Measurements from ENCODE around the gene LEUTX.

Gene LEUTX

GRCh38 chr19:39819786-39820185 is 41.1 kb downstream of the LEUTX start:
- in situ Hi-C loops (cut with HindIII; ENCODE audit: low sequenced_read_pairs): no loop called here

DNA sequence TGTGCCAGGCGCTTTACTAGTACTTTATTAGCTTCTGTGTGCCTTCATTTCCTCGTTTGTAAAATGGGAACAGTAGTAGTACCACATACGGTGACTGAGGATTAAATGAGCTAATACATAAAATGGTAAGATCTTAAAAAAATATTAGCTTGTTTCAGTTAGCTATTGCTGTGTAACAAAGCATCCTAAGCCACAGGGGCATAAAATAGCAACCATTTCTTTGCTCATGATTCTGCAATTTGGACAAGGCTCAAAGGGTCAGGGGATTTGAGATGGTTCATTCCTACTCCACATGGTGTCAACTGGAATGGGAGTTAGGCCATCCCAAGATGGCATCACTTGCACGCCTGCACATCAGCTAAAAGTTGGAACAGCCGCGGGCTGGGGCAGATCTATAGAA is 42.0 kb downstream of the LEUTX start:
- in situ Hi-C loops (cut with HindIII; ENCODE audit: low sequenced_read_pairs): no loop called here

DNA sequence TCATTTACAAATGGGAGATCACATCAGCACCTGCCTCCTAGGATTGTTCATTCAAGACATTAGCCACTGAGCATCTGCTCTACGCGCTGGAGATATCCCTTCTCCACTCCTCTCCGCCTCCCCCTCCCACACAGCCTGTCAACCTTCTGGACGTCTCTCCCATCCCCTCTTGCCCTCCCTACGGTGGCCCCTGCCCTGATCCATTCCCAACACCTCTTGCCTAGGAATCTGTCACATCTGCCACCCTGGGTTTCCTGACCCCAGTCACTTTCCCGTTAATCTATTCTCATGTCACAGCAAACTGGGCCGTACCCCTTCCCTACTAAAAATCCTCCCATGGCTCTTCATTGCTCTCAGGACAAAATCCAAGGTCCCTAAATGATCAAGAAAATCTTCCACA is 45.0 kb downstream of the LEUTX start:
- in situ Hi-C loops (cut with HindIII; ENCODE audit: low sequenced_read_pairs): no loop called here

DNA sequence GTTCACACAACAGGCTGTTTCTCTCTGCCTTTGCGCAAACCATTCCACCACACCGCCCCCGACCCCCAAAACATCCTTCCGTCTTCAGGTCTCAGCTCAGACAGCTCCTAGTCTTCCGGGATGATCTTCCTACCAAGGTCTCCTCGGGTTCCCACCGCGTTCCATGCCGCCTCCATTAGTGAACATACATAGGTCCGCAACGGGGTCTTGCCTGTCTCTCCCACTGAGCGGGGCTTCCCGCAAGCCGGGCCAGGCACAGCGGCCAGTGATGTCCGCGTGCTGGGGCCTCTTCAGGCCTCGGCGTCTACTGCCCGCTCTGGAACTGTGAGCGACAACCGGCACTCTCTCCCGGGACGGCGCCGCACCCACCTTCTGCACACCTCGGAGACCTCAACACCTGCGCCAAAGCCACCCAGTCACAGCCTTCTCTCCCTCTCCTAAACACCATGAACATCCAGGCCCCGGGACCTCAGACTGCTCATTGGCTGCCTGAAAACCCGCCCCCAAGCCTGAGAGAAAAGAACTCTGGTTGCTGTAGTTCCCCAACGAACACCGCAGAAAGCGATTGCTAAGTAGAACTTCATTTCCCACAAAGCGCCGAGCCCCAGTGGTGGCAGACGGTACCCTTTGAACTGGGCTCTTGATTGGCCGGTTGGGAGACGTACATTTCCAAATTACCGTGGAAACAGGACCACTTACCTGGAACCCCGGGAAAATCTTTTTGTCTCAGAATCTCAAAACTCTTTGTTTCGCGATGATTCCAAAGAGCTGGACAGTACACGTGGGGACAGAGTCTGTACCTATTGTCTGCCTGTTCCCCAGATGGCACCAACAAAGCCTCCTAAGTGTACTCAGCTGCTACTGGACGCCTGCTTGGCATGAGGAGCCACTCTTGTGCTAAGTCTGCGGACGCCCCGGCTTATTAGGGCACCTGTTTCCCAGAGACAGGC is 45.8 kb downstream of the LEUTX start:
- in situ Hi-C loops (cut with HindIII; ENCODE audit: low sequenced_read_pairs): no loop called here

- in situ Hi-C loops (cut with HindIII; ENCODE audit: low sequenced_read_pairs): no loop called here
These were observed 46.4 kb downstream of the LEUTX start for GRCh38 chr19:39825093-39825463.

DNA sequence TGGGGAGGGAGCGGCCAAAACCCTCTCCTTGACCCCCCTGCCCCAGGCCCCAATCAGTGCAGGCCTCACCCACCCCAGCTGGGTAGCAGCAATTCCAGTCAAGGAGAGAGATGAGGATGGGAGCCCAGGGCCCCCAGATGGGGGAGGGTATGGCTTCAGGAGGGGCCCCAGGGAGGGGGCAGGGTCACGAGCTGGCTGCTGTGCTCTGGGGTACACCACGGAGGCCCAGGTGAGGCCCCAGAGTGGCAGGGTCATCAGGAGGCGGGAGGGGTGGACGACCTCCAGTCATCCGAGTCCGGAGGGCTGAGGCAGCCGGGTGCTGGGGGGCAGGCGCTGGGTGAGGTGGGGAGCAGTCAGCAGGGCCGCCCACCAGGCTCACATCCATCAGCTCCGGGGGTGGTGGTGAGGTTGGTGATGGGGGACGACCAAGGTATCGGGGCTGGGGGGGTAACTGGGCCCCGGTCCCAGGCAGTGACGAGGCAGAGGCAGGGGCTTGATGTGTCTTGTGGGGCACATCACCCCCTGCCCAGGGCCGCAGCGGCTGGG is 47.0 kb downstream of the LEUTX start:
- in situ Hi-C loops (cut with HindIII; ENCODE audit: low sequenced_read_pairs): no loop called here

GRCh38 chr19:39826311-39826945 is 47.8 kb downstream of the LEUTX start:
- in situ Hi-C loops (cut with HindIII; ENCODE audit: low sequenced_read_pairs): no loop called here

DNA sequence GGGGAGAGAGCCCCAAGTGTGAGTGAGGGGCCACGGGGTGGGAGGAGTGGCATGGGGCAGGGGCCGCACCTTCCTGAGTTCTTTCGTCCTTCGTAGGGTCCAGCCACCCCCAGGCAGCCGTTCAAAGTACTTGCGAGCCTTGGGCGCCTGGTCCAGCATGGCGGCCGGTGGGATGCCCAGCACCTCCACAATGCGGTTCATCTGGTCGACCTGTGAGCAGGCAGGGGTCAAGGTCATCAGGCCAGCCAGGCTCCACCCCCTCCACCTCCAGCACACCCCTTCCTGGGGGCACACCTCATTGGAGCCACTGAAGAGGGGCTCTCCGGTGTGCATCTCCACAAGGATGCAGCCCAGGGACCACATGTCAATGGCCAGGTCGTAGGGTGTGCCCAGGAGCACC is 48.6 kb downstream of the LEUTX start:
- in situ Hi-C loops (cut with HindIII; ENCODE audit: low sequenced_read_pairs): no loop called here

- in situ Hi-C loops (cut with HindIII; ENCODE audit: low sequenced_read_pairs): no loop called here
These were observed 49.5 kb downstream of the LEUTX start for GRCh38 chr19:39828015-39828653.

- in situ Hi-C loops (cut with HindIII; ENCODE audit: low sequenced_read_pairs): no loop called here
These were observed 50.0 kb downstream of the LEUTX start for GRCh38 chr19:39828654-39829032.

GRCh38 chr19:39829702-39830275 is 51.1 kb downstream of the LEUTX start:
- in situ Hi-C loops (cut with HindIII; ENCODE audit: low sequenced_read_pairs): no loop called here

- in situ Hi-C loops (cut with HindIII; ENCODE audit: low sequenced_read_pairs): no loop called here
These were observed 51.8 kb downstream of the LEUTX start for GRCh38 chr19:39830406-39830805.

GRCh38 chr19:39830847-39831246 is 52.2 kb downstream of the LEUTX start:
- in situ Hi-C loops (cut with HindIII; ENCODE audit: low sequenced_read_pairs): no loop called here

- in situ Hi-C loops (cut with HindIII; ENCODE audit: low sequenced_read_pairs): no loop called here
These were observed 53.0 kb downstream of the LEUTX start for GRCh38 chr19:39831679-39832078.

DNA sequence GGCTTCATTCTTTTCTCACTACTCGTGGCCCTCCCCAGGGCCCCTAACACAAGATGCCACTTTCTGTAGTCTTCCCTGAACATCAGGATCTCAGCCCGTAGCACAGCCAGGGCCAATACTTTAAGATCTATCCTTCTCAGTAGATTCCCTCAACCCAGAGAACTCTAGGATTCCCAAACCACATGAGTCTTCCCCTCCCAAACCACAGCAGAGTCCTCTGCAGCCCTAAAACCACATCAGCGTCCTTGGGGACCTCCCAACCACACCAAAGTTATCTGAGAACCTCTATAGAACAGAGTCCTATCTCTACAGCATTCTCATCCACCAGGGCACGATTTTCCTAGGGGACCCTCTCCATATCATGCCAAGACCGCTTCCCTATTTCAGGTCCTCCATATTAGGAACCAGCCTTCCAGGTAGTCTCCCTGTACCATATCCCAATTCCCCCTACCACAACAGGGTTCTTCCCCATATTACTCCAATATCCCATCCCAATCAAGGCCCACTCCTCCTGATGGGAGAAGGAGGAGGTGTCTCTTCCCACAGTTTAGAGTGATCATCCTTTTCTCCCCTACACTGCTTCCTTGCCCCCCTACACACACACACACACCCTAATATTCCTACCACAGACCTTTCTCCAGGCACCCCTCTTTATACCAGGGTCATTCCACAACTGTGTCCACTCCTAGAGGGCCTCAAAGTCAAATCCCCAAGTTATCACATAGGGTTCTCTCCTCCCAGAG is 53.9 kb downstream of the LEUTX start:
- in situ Hi-C loops (cut with HindIII; ENCODE audit: low sequenced_read_pairs): no loop called here

GRCh38 chr19:39833160-39833463 is 54.5 kb downstream of the LEUTX start:
- in situ Hi-C loops (cut with HindIII; ENCODE audit: low sequenced_read_pairs): no loop called here

- in situ Hi-C loops (cut with HindIII; ENCODE audit: low sequenced_read_pairs): no loop called here
These were observed 55.0 kb downstream of the LEUTX start, which contains the start of gene DYRK1B for GRCh38 chr19:39833464-39834286. Gene DYRK1B, minus strand, starts transcription at chr19:39834162. Its CDS starts 2,295 bp downstream, at chr19:39831867.

- in situ Hi-C loops (cut with HindIII; ENCODE audit: low sequenced_read_pairs): no loop called here
These were observed 55.7 kb downstream of the LEUTX start for GRCh38 chr19:39834287-39834841.

Data from DLD1 (cell line).